Activated CD4-positive, alpha-beta T cell treated with anti-CD3 and anti-CD28 coated beads, Interleukin-2, amount 10 ng/mL, durations not matched to agents 7 days and 5 days (primary cell): Measurements from ENCODE around the gene MAST2. TPM values are rescaled to one million over a fixed set of nuclear protein-coding genes. Genes with fewer than 3 reads are reported as not detected.
"Not testable (repeated sequence)": the region's sequence is repeated elsewhere in the genome, so short reads cannot be mapped to it uniquely, and the experiment has no call there.

ENCODE experiments used
- CTCF ChIA-PET: fragments of 350-600 bp; sonication (Branson Sonifier 250); formaldehyde crosslinking; loops from one replicate; lab custom pipeline; 2021; ENCODE audit warnings: antibody characterized with exemption; lab: Charles Lee
- POLR2A ChIA-PET: fragments of 350-600 bp; sonication (Branson Sonifier 250); formaldehyde crosslinking; loops from one replicate; lab custom pipeline; 2021; ENCODE audit warnings: antibody characterized with exemption; lab: Charles Lee
- DNase-seq: peaks from one replicate; pipeline ENCODE4 v3.0.0-alpha.2; 2020
- H3K27ac Mint-ChIP-seq: one replicate; pipeline ENCODE4 v1.8.0; 2021; ENCODE audit warnings: mild to moderate bottlenecking, moderate library complexity, mixed read lengths
- H3K27me3 Mint-ChIP-seq: one replicate; pipeline ENCODE4 v1.8.0; 2021; ENCODE audit warnings: mixed read lengths
- H3K36me3 Mint-ChIP-seq: one replicate; pipeline ENCODE4 v1.8.0; 2021; ENCODE audit warnings: low read depth, mixed read lengths
- H3K4me1 Mint-ChIP-seq: one replicate; pipeline ENCODE4 v1.8.0; 2021; ENCODE audit warnings: mixed read lengths
- H3K4me3 Mint-ChIP-seq: one replicate; pipeline ENCODE4 v1.8.0; 2021; ENCODE audit warnings: mild to moderate bottlenecking, moderate library complexity, mixed read lengths
- H3K9me3 Mint-ChIP-seq: one replicate; pipeline ENCODE4 v1.8.0; 2021; ENCODE audit warnings: mixed read lengths
- total RNA-seq, 2 experiments: library from RNA; stranded (reverse); gene quantifications; one replicate each; pipeline ENCODE4 v1.2.3, GENCODE V29; 2021

Gene MAST2
- total RNA-seq, 2 experiments from 2014 or later = 25.2 to 26.3 TPM

GRCh38 chr1:45938029-45938428 is 134.6 kb downstream of the MAST2 start:
- no peak overlapping the region for H3K27ac Mint-ChIP-seq
- ChIA-PET CTCF (no interaction called here), POLR2A (no interaction called here)
- DNase-seq = no peak
- H3K27me3 Mint-ChIP-seq = no peaks in the 10 kb centered on the region
- no peaks in the 10 kb centered on the region for H3K4me1 Mint-ChIP-seq
- no peaks in the 10 kb centered on the region for H3K9me3 Mint-ChIP-seq
- no peak overlapping the region for H3K4me3 Mint-ChIP-seq
- H3K36me3 Mint-ChIP-seq = peaks cover 6% of the 10 kb centered on the region

- Mint-ChIP-seq H3K9me3 (no peaks in the 10 kb centered on the region), H3K36me3 (peaks cover 8% of the 10 kb centered on the region), H3K4me1 (no peaks in the 10 kb centered on the region), H3K27me3 (no peaks in the 10 kb centered on the region), H3K27ac (no peak overlapping the region), H3K4me3 (no peak overlapping the region)
- DNase-seq = no peak
- ChIA-PET POLR2A (no interaction called here), CTCF (no interaction called here)
Observed at GRCh38 chr1:45942411-45942810, 139.0 kb downstream of the MAST2 start.

GRCh38 chr1:45943185-45943584 is 139.8 kb downstream of the MAST2 start:
- Mint-ChIP-seq H3K27ac (no peak overlapping the region), H3K4me1 (no peaks in the 10 kb centered on the region), H3K36me3 (peaks cover 6% of the 10 kb centered on the region), H3K27me3 (no peaks in the 10 kb centered on the region), H3K4me3 (no peak overlapping the region), H3K9me3 (peaks cover 3% of the 10 kb centered on the region)
- CTCF ChIA-PET = no interaction called here
- DNase-seq = no peak
- POLR2A ChIA-PET = no interaction called here

- peaks cover 6% of the 10 kb centered on the region for H3K36me3 Mint-ChIP-seq
- POLR2A ChIA-PET = no interaction called here
- H3K27me3 Mint-ChIP-seq = no peaks in the 10 kb centered on the region
- CTCF ChIA-PET = no interaction called here
- no peak overlapping the region for H3K27ac Mint-ChIP-seq
- H3K9me3 Mint-ChIP-seq = peaks cover 3% of the 10 kb centered on the region
- no peak overlapping the region for H3K4me3 Mint-ChIP-seq
- H3K4me1 Mint-ChIP-seq = no peaks in the 10 kb centered on the region
- DNase-seq = no peak
Observed at GRCh38 chr1:45945426-45945825, 142.0 kb downstream of the MAST2 start.

- H3K36me3 Mint-ChIP-seq, H3K27ac Mint-ChIP-seq, CTCF ChIA-PET, POLR2A ChIA-PET, H3K4me1 Mint-ChIP-seq, H3K27me3 Mint-ChIP-seq, H3K4me3 Mint-ChIP-seq, DNase-seq, H3K9me3 Mint-ChIP-seq: not testable (repeated sequence)
Observed at GRCh38 chr1:45949462-45949861, 146.1 kb downstream of the MAST2 start.

- ChIA-PET POLR2A (no interaction called here), CTCF (no interaction called here)
- H3K4me1 Mint-ChIP-seq = no peaks in the 10 kb centered on the region
- DNase-seq = no peak
- H3K36me3 Mint-ChIP-seq = peaks cover 1% of the 10 kb centered on the region
- no peak overlapping the region for H3K4me3 Mint-ChIP-seq
- peaks cover 3% of the 10 kb centered on the region for H3K9me3 Mint-ChIP-seq
- no peaks in the 10 kb centered on the region for H3K27me3 Mint-ChIP-seq
- no peak overlapping the region for H3K27ac Mint-ChIP-seq
Observed at GRCh38 chr1:45952072-45952471, 148.7 kb downstream of the MAST2 start.

- H3K36me3 Mint-ChIP-seq = no peaks in the 10 kb centered on the region
- no peaks in the 10 kb centered on the region for H3K4me1 Mint-ChIP-seq
- POLR2A ChIA-PET = no interaction called here
- no peak overlapping the region for H3K27ac Mint-ChIP-seq
- H3K4me3 Mint-ChIP-seq = no peak overlapping the region
- CTCF ChIA-PET = no interaction called here
- no peak for DNase-seq
- H3K9me3 Mint-ChIP-seq = no peaks in the 10 kb centered on the region
- H3K27me3 Mint-ChIP-seq = no peaks in the 10 kb centered on the region
Observed at GRCh38 chr1:45953934-45954847, 150.8 kb downstream of the MAST2 start.

GRCh38 chr1:45957684-45958083 is 154.3 kb downstream of the MAST2 start:
- Mint-ChIP-seq H3K27ac (no peak overlapping the region), H3K4me3 (no peak overlapping the region), H3K36me3 (peaks cover 6% of the 10 kb centered on the region), H3K27me3 (no peaks in the 10 kb centered on the region), H3K4me1 (no peaks in the 10 kb centered on the region), H3K9me3 (no peaks in the 10 kb centered on the region)
- DNase-seq = no peak
- ChIA-PET CTCF (no interaction called here), POLR2A (no interaction called here)

- H3K36me3 Mint-ChIP-seq = peaks cover 10% of the 10 kb centered on the region
- no peak overlapping the region for H3K4me3 Mint-ChIP-seq
- ChIA-PET POLR2A (no interaction called here), CTCF (interaction anchor here (1.2 kb wide), 1 partner anchor 44 kb away, joined by 3 read pairs; no protein-coding TSS in a partner anchor)
- no peak overlapping the region for H3K27ac Mint-ChIP-seq
- no peaks in the 10 kb centered on the region for H3K27me3 Mint-ChIP-seq
- no peaks in the 10 kb centered on the region for H3K4me1 Mint-ChIP-seq
- H3K9me3 Mint-ChIP-seq = no peaks in the 10 kb centered on the region
- DNase-seq = no peak
Observed at GRCh38 chr1:45958317-45958716, 154.9 kb downstream of the MAST2 start.

GRCh38 chr1:45960930-45961715 is 157.7 kb downstream of the MAST2 start:
- no peak overlapping the region for H3K4me3 Mint-ChIP-seq
- no peak overlapping the region for H3K27ac Mint-ChIP-seq
- H3K4me1 Mint-ChIP-seq = no peaks in the 10 kb centered on the region
- CTCF ChIA-PET = interaction anchor here (0.5 kb wide), 1 partner anchor 293 kb away, joined by 4 read pairs; no protein-coding TSS in a partner anchor
- POLR2A ChIA-PET = no interaction called here
- H3K36me3 Mint-ChIP-seq = peaks cover 20% of the 10 kb centered on the region
- no peaks in the 10 kb centered on the region for H3K27me3 Mint-ChIP-seq
- DNase-seq = no peak
- no peaks in the 10 kb centered on the region for H3K9me3 Mint-ChIP-seq

GRCh38 chr1:45961936-45962335 is 158.5 kb downstream of the MAST2 start:
- H3K9me3 Mint-ChIP-seq, POLR2A ChIA-PET, DNase-seq, H3K27me3 Mint-ChIP-seq, H3K27ac Mint-ChIP-seq, H3K4me3 Mint-ChIP-seq, H3K4me1 Mint-ChIP-seq: not testable (repeated sequence)
- peaks cover 20% of the 10 kb centered on the region for H3K36me3 Mint-ChIP-seq
- CTCF ChIA-PET = interaction anchor here (0.5 kb wide), 1 partner anchor 292 kb away, joined by 4 read pairs; no protein-coding TSS in a partner anchor

GRCh38 chr1:45968941-45969666 is 165.7 kb downstream of the MAST2 start:
- Mint-ChIP-seq H3K27ac (no peak overlapping the region), H3K4me3 (no peak overlapping the region), H3K27me3 (no peaks in the 10 kb centered on the region), H3K9me3 (no peaks in the 10 kb centered on the region), H3K4me1 (no peaks in the 10 kb centered on the region), H3K36me3 (peaks cover 6% of the 10 kb centered on the region)
- DNase-seq = no peak
- POLR2A ChIA-PET = no interaction called here
- CTCF ChIA-PET = no interaction called here
